ENCODE data around the gene PTGES2. TPM values are rescaled to one million over a fixed set of nuclear protein-coding genes. Genes with fewer than 3 reads are reported as not detected.

PTGES2 gene
- total and polyA plus RNA-seq, 4 donors = 22.8 to 41.1 (median 31.5) TPM

DNA sequence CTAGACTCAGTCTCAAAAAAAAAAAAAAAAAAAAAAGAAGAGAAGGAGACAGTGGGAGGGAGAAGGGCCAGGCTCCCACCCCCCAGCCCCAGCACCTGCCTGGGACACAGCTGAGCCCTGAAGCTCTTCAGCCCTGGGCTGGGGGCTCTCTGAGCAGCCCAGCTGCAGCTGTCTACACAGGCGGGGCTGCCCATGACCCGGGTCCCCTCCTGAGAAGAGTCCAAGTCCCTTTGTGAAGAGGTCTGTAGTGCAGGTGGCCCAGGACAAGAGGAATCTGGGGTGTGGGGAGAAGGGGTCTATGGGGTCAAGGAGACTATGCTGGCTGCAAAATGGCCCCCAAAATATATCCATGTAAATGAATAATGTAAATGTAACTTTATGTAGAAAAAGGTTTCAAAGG lies 15.1 kb upstream of the PTGES2 start:
- H3K4me1 ChIP-seq (ENCODE audit: control insufficient read depth in 4 of 4, insufficient read depth in 4 of 4, low read length in 3 of 4) = no peaks in the 10 kb centered on the region
- no peak overlapping the region for H3K27ac ChIP-seq (ENCODE audit: low read depth in 1 of 2, low read length in 2 of 2)
- no peak for DNase-seq (ENCODE audit: low spot score)
- H3K9ac ChIP-seq (ENCODE audit: low read depth in 1 of 2, low read length in 2 of 2) = no peak overlapping the region
- TF ChIP-seq FOXA1 (IDR thresholded peaks at IDR 0.05) (no peak), RXRA (IDR thresholded peaks at IDR 0.05) (no peak), HNF4A (conservative IDR thresholded peaks at IDR 0.05) (no peak), JUND (IDR thresholded peaks at IDR 0.05) (no peak), SP1 (IDR thresholded peaks at IDR 0.05) (no peak), YY1 (IDR thresholded peaks at IDR 0.05) (no peak), HNF4G (IDR thresholded peaks at IDR 0.05) (no peak), TAF1 (conservative IDR thresholded peaks at IDR 0.05) (no peak), REST (IDR thresholded peaks at IDR 0.05) (no peak), EGR1 (IDR thresholded peaks at IDR 0.05; ENCODE audit: low read depth in 2 of 2) (no peak), ZBTB33 (IDR thresholded peaks at IDR 0.05) (no peak), FOXA2 (IDR thresholded peaks at IDR 0.05) (no peak), GABPA (IDR thresholded peaks at IDR 0.05 in 1 of 2, conservative IDR thresholded peaks at IDR 0.05 in 1 of 2) (no peak), RAD21 (IDR thresholded peaks at IDR 0.05) (no peak), NR2F2 (IDR thresholded peaks at IDR 0.05) (no peak)
- TF ChIP-seq, protein P1, sequence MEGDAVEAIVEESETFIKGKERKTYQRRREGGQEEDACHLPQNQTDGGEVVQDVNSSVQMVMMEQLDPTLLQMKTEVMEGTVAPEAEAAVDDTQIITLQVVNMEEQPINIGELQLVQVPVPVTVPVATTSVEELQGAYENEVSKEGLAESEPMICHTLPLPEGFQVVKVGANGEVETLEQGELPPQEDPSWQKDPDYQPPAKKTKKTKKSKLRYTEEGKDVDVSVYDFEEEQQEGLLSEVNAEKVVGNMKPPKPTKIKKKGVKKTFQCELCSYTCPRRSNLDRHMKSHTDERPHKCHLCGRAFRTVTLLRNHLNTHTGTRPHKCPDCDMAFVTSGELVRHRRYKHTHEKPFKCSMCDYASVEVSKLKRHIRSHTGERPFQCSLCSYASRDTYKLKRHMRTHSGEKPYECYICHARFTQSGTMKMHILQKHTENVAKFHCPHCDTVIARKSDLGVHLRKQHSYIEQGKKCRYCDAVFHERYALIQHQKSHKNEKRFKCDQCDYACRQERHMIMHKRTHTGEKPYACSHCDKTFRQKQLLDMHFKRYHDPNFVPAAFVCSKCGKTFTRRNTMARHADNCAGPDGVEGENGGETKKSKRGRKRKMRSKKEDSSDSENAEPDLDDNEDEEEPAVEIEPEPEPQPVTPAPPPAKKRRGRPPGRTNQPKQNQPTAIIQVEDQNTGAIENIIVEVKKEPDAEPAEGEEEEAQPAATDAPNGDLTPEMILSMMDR (IDR thresholded peaks at IDR 0.05; ENCODE audit: low read depth, low read length, missing input control) = no peak
- TF ChIP-seq, protein P2, sequence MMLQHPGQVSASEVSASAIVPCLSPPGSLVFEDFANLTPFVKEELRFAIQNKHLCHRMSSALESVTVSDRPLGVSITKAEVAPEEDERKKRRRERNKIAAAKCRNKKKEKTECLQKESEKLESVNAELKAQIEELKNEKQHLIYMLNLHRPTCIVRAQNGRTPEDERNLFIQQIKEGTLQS (IDR thresholded peaks at IDR 0.05) = no peak
- TF ChIP-seq, protein P3, sequence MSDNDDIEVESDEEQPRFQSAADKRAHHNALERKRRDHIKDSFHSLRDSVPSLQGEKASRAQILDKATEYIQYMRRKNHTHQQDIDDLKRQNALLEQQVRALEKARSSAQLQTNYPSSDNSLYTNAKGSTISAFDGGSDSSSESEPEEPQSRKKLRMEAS (IDR thresholded peaks at IDR 0.05) = no peak
- no peak overlapping the region for H3K4me3 ChIP-seq (ENCODE audit: low read depth in 1 of 3, low read length in 3 of 3)
- no peaks in the 10 kb centered on the region for H3K36me3 ChIP-seq (ENCODE audit: control insufficient read depth in 4 of 4, insufficient read depth in 3 of 4, low read depth in 1 of 4, low read length in 3 of 4)
- H3K9me3 ChIP-seq (ENCODE audit: control insufficient read depth in 4 of 4, low read length in 3 of 4) = no peaks in the 10 kb centered on the region
- 90% methylated on average over 2 of the region's 2 CpGs for WGBS
- H3K27me3 ChIP-seq (ENCODE audit: control insufficient read depth in 4 of 4, insufficient read depth in 4 of 4, low read length in 3 of 4) = no peaks in the 10 kb centered on the region
